Gastroesophageal sphincter (tissue), 4 donors: Measurements from ENCODE around the gene SLC17A3. TPM values are rescaled to one million over a fixed set of nuclear protein-coding genes. Genes with fewer than 3 reads are reported as not detected.

Experiments used
- ATAC-seq: fragments of 150-250 bp; one replicate; pipeline ENCODE4 v1.9.1; 2016; ENCODE audit warnings: mild to moderate bottlenecking, moderate library complexity
- H3K27ac ChIP-seq, 4 donors: fragments of 200-600 bp; sonication (generic) in 3 of 4; 1 replicate in 3 of 4; 2 replicates in 1 of 4; pipeline ENCODE4 v1.5.1; 2016 to 2019
- H3K27me3 ChIP-seq: fragments of 200-600 bp; sonication (generic); one replicate; pipeline ENCODE4 v1.5.1; 2019
- H3K36me3 ChIP-seq, 2 donors: fragments of 200-600 bp; sonication (generic); one replicate each; pipeline ENCODE4 v1.5.1; 2019; ENCODE audit warnings: control low read depth in 1 of 2
- H3K4me1 ChIP-seq, 3 donors: fragments of 200-600 bp; sonication (generic); 1 replicate in 2 of 3; 2 replicates in 1 of 3; pipeline ENCODE4 v1.5.1; 2016 to 2019; ENCODE audit warnings: control low read depth in 2 of 3
- H3K4me3 ChIP-seq, 2 donors: fragments of 200-600 bp; sonication (generic); one replicate each; pipeline ENCODE4 v1.5.1; 2019; ENCODE audit warnings: mild to moderate bottlenecking in 1 of 2, moderate library complexity in 1 of 2
- H3K9me3 ChIP-seq, 3 donors: fragments of 200-600 bp; sonication (generic); one replicate each; pipeline ENCODE4 v1.5.1; 2017 to 2019; ENCODE audit warnings: control low read depth in 2 of 3
- EP300 ChIP-seq: sonication (generic); formaldehyde crosslinking; IDR thresholded peaks from one replicate; pipeline ENCODE4 v1.6.1; 2017; ENCODE audit warnings: antibody characterized with exemption, mild to moderate bottlenecking
- POLR2A ChIP-seq, 2 donors: fragments of 450-650 bp; IDR thresholded peaks; one replicate each; pipeline ENCODE4 v1.6.1; 2017; ENCODE audit warnings: antibody characterized with exemption in 2 of 2, mild to moderate bottlenecking in 2 of 2, moderate library complexity in 1 of 2
- POLR2AphosphoS5 ChIP-seq: sonication (generic); formaldehyde crosslinking; IDR thresholded peaks from one replicate; pipeline ENCODE4 v1.6.1; 2017; ENCODE audit warnings: antibody characterized with exemption
- WGBS, 2 donors: methylation state at CpG; one replicate each; pipeline ENCODE4 v1.1.5; 2018; ENCODE audit warnings: low coverage in 1 of 2; 5-methylcytosine and 5-hydroxymethylcytosine counted together
- total RNA-seq, 4 donors: library from RNA; depleted of rRNA; stranded (reverse); fragments of >200 nt; gene quantifications; one replicate each; pipeline ENCODE4 v1.1.0, GENCODE V29; 2016
- TF ChIP-seq, protein P1 (sequence below), 4 experiments: fragments of 200-600 bp in 2 of 4; fragments of 450-650 bp in 2 of 4; sonication (generic) in 1 of 4; IDR thresholded peaks; one replicate each; pipeline ENCODE4 v1.5.1; 2017 to 2019; ENCODE audit warnings: antibody characterized with exemption in 4 of 4, mild to moderate bottlenecking in 2 of 4, moderate library complexity in 2 of 4

Gene SLC17A3
- total RNA-seq, 4 donors from 2014 or later = not detected

DNA sequence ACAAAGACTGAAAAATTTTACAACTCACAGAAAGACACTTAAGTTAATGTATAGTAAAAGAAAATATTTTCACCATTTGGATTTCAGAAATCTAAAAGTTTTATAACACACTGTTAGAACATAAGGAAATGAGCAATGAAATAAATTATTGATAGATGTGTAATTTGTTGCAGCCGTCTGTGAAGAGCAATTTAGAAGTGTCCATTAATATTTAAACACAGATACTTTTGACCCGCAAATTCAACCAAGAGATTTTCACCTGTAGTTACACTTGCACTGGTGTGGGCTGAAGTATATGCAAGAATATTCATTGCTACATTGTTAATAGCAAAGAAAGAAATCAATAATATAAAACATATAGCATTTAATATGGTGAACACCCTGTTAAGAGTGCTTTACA is 14.6 kb upstream of the SLC17A3 start:
- Histone ChIP-seq H3K27me3 (no peaks in the 10 kb centered on the region), H3K9me3 (no peaks in the 10 kb centered on the region), H3K4me1 (no peaks in the 10 kb centered on the region), H3K4me3 (no peak overlapping the region), H3K27ac (no peak overlapping the region), H3K36me3 (no peaks in the 10 kb centered on the region)
- WGBS, 2 donors = 61 to 71% methylated on average over 2 of the region's 2 CpGs
- ATAC-seq = no peak
- TF ChIP-seq, protein P1, sequence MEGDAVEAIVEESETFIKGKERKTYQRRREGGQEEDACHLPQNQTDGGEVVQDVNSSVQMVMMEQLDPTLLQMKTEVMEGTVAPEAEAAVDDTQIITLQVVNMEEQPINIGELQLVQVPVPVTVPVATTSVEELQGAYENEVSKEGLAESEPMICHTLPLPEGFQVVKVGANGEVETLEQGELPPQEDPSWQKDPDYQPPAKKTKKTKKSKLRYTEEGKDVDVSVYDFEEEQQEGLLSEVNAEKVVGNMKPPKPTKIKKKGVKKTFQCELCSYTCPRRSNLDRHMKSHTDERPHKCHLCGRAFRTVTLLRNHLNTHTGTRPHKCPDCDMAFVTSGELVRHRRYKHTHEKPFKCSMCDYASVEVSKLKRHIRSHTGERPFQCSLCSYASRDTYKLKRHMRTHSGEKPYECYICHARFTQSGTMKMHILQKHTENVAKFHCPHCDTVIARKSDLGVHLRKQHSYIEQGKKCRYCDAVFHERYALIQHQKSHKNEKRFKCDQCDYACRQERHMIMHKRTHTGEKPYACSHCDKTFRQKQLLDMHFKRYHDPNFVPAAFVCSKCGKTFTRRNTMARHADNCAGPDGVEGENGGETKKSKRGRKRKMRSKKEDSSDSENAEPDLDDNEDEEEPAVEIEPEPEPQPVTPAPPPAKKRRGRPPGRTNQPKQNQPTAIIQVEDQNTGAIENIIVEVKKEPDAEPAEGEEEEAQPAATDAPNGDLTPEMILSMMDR (IDR thresholded peaks at IDR 0.05) = no peak
- TF ChIP-seq POLR2A (IDR thresholded peaks at IDR 0.05) (no peak), EP300 (no peak), POLR2AphosphoS5 (no peak)

DNA sequence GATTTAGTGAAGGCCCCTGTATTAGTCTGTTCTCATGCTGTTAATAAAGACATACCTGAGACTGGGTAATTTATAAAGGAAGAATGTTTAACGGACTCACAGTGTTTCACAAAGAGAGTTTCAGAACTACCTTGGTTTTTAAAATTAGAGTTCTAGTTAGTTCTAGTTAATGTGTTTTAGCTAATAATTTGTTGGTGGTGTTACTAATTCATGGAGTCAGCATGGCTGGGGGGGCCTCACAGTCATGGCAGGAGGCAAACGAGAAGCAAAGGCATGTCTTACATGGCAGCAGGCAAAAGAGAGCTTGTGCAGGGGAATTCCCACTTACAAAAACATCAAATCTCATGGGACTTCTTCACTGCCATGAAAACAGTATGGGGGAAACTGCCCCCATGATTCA is 12.0 kb upstream of the SLC17A3 start:
- H3K27me3 ChIP-seq = peaks cover 5% of the 10 kb centered on the region
- H3K27ac ChIP-seq = no peak overlapping the region
- no peaks in the 10 kb centered on the region for H3K36me3 ChIP-seq
- no peak overlapping the region for H3K4me3 ChIP-seq
- TF ChIP-seq EP300 = no peak
- TF ChIP-seq, protein P1 (IDR thresholded peaks at IDR 0.05) = no peak
- TF ChIP-seq POLR2A (IDR thresholded peaks at IDR 0.05) = no peak
- no peak for TF ChIP-seq POLR2AphosphoS5
- no peak for ATAC-seq
- 71 to 100% methylated on average over 2 of the region's 2 CpGs for WGBS, 2 donors
- H3K4me1 ChIP-seq = no peaks in the 10 kb centered on the region
- no peaks in the 10 kb centered on the region for H3K9me3 ChIP-seq

DNA sequence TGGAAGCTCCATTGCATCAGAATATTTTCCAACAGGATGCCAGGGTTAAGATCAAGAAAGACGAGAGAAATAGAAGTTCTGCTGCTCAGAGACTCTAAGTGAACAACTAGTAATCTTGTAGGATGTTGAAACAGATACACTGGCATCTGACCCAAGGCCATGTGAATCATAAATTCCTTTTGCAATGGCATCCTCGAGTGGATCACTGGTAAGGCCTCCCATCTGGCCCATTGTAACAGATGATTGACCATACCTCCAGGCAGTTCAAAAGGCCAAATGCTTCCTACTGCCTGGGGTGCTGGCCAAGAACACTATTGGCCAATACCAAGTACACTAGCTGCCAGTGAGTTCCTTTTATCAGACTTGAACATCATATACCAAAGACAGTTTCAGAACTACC is 9.9 kb upstream of the SLC17A3 start:
- no peak for ATAC-seq
- no peak overlapping the region for H3K27ac ChIP-seq
- TF ChIP-seq POLR2AphosphoS5 = no peak
- 60 to 64% methylated on average over 2 of the region's 2 CpGs for WGBS, 2 donors
- H3K4me3 ChIP-seq = no peak overlapping the region
- no peaks in the 10 kb centered on the region for H3K4me1 ChIP-seq
- no peaks in the 10 kb centered on the region for H3K9me3 ChIP-seq
- H3K27me3 ChIP-seq = peaks cover 5% of the 10 kb centered on the region
- H3K36me3 ChIP-seq = no peaks in the 10 kb centered on the region

DNA sequence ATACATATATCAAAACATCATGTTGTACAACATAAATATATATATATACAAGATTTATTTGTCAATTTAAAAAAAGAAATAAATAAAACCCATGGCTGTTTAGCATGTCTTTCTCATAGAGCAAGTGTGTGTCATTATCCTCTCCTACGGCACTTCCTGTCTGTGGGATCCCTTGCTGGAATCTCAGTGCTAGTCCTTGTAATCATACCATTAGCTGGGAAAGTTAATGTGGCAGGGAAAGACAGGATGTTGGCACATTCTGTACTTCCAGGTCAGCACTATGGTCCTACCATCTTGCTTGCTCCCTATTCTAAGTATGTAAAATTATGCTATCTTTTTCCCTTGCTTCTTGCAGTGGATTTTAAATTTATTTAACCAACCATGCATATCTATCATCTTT is 9.5 kb upstream of the SLC17A3 start:
- TF ChIP-seq, protein P1 (IDR thresholded peaks at IDR 0.05) = no peak
- TF ChIP-seq POLR2AphosphoS5 = no peak
- no peak for TF ChIP-seq EP300
- no peak for TF ChIP-seq POLR2A (IDR thresholded peaks at IDR 0.05)
- ATAC-seq = no peak
- Histone ChIP-seq H3K27me3 (peaks cover 5% of the 10 kb centered on the region), H3K36me3 (no peaks in the 10 kb centered on the region), H3K4me1 (no peaks in the 10 kb centered on the region), H3K4me3 (no peak overlapping the region), H3K27ac (no peak overlapping the region), H3K9me3 (no peaks in the 10 kb centered on the region)
- WGBS, 2 donors = 50 to 100% methylated on average over 1 of the region's 1 CpG

DNA sequence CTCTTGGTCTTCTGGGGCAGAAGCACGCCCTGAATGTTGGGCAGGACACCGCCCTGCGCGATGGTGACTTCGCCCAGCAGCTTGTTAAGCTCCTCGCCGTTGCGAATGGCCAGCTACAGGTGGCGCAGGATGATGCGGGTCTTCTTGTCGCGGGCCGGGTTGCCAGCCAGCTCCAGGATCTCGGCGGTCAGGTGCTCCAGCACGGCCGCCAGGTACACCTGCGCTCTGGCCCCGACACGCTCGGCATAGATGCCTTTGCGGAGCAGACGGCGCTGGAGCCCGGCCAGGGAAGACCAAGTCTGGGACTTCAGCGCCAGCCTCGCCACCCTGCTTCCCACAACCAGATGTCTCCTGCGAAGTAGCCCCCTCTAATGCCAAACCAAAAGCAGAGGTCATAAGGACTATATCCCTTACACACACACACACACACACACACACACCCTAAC is 8.0 kb upstream of the SLC17A3 start:
- H3K27me3 ChIP-seq = peaks cover 5% of the 10 kb centered on the region
- no peak for ATAC-seq
- no peaks in the 10 kb centered on the region for H3K9me3 ChIP-seq
- TF ChIP-seq POLR2AphosphoS5 (no peak), POLR2A (IDR thresholded peaks at IDR 0.05) (no peak), EP300 (no peak)
- TF ChIP-seq, protein P1 (IDR thresholded peaks at IDR 0.05) = no peak
- H3K4me3 ChIP-seq = no peak overlapping the region
- no peak overlapping the region for H3K27ac ChIP-seq
- WGBS, 2 donors = 40 to 80% methylated on average over 1 to 2 of the region's 28 CpGs
- no peaks in the 10 kb centered on the region for H3K4me1 ChIP-seq
- H3K36me3 ChIP-seq = no peaks in the 10 kb centered on the region
